H9 (cell line): ENCODE measurements around the gene MRPL30. TPM values are rescaled to one million over a fixed set of nuclear protein-coding genes. Genes with fewer than 3 reads are reported as not detected.

Source experiments
- DNase-seq: peaks from one replicate; pipeline ENCODE4 v3.0.0-alpha.2; 2017
- H2AFZ ChIP-seq: one replicate; pipeline ENCODE4 v1.6.1; 2013; ENCODE audit warnings: mild to moderate bottlenecking, low read length, control low read depth, moderate library complexity
- H2AK5ac ChIP-seq: 2 replicates; pipeline ENCODE4 v1.6.1; 2013; ENCODE audit warnings: low read length, control low read depth, mixed read lengths; ENCODE audit not compliant: insufficient read length
- H2BK120ac ChIP-seq: one replicate; pipeline ENCODE4 v1.6.1; 2013; ENCODE audit warnings: low read depth, mild to moderate bottlenecking, low read length, control low read depth, inconsistent platforms; ENCODE audit not compliant: poor library complexity, severe bottlenecking
- H2BK12ac ChIP-seq: 2 replicates; pipeline ENCODE4 v1.6.1; 2013; ENCODE audit warnings: low read length, control low read depth, mixed read lengths, low read depth; ENCODE audit not compliant: insufficient read length
- H2BK15ac ChIP-seq: 2 replicates; pipeline ENCODE4 v1.6.1; 2013; ENCODE audit warnings: low read depth, low read length, control low read depth
- H2BK20ac ChIP-seq: one replicate; pipeline ENCODE4 v1.6.1; 2013; ENCODE audit warnings: low read depth, mild to moderate bottlenecking, low read length, control low read depth, inconsistent platforms; ENCODE audit not compliant: poor library complexity, severe bottlenecking
- H2BK5ac ChIP-seq: 2 replicates; pipeline ENCODE4 v1.6.1; 2013; ENCODE audit warnings: low read length, control low read depth, mixed read lengths; ENCODE audit not compliant: insufficient read length
- H3K14ac ChIP-seq: 2 replicates; pipeline ENCODE4 v1.6.1; 2013; ENCODE audit warnings: low read length, control low read depth; ENCODE audit not compliant: insufficient read depth
- H3K18ac ChIP-seq: 2 replicates; pipeline ENCODE4 v1.6.1; 2013; ENCODE audit warnings: low read depth, mild to moderate bottlenecking, mixed read lengths, low read length, control low read depth; ENCODE audit not compliant: insufficient read length
- H3K23ac ChIP-seq: 2 replicates; pipeline ENCODE4 v1.6.1; 2013; ENCODE audit warnings: low read length, control low read depth, mixed read lengths, low read depth; ENCODE audit not compliant: insufficient read length
- H3K23me2 ChIP-seq: 2 replicates; pipeline ENCODE4 v1.6.1; 2013; ENCODE audit warnings: low read depth, mild to moderate bottlenecking, mixed read lengths, low read length, control low read depth; ENCODE audit not compliant: insufficient read length, poor library complexity, severe bottlenecking
- H3K27ac ChIP-seq: 2 replicates; pipeline ENCODE4 v1.5.1; 2013; ENCODE audit warnings: low read length, control low read depth, mixed read lengths, low read depth; ENCODE audit not compliant: insufficient read length
- H3K27me3 ChIP-seq: 2 replicates; pipeline ENCODE4 v1.6.1; 2013; ENCODE audit warnings: low read length, control low read depth, inconsistent platforms; ENCODE audit not compliant: insufficient read depth
- H3K4ac ChIP-seq: 2 replicates; pipeline ENCODE4 v1.6.1; 2013; ENCODE audit warnings: low read depth, mild to moderate bottlenecking, control low read depth, inconsistent platforms, low read length, moderate library complexity
- H3K4me1 ChIP-seq: 2 replicates; pipeline ENCODE4 v1.6.1; 2013; ENCODE audit warnings: low read length, control low read depth, inconsistent platforms; ENCODE audit not compliant: insufficient read depth
- H3K4me2 ChIP-seq: 2 replicates; pipeline ENCODE4 v1.6.1; 2013; ENCODE audit warnings: low read length, control low read depth, mixed read lengths; ENCODE audit not compliant: insufficient read length, insufficient read depth
- H3K56ac ChIP-seq: 2 replicates; pipeline ENCODE4 v1.6.1; 2013; ENCODE audit warnings: low read depth, mild to moderate bottlenecking, mixed read lengths, low read length, control low read depth; ENCODE audit not compliant: insufficient read length
- H3K79me1 ChIP-seq: 2 replicates; pipeline ENCODE4 v1.6.1; 2013; ENCODE audit warnings: low read depth, mild to moderate bottlenecking, moderate library complexity, low read length, control low read depth, inconsistent platforms; ENCODE audit not compliant: insufficient read depth, poor library complexity, severe bottlenecking
- H3K79me2 ChIP-seq: 2 replicates; pipeline ENCODE4 v1.6.1; 2013; ENCODE audit warnings: low read length, control low read depth, inconsistent platforms; ENCODE audit not compliant: insufficient read depth
- H3K9ac ChIP-seq: 2 replicates; pipeline ENCODE4 v1.6.1; 2013; ENCODE audit warnings: low read length, control low read depth, mixed read lengths; ENCODE audit not compliant: insufficient read length; ENCODE audit errors: extremely low read depth
- H3K9me3 ChIP-seq: one replicate; pipeline ENCODE4 v1.6.1; 2013; ENCODE audit warnings: low read depth, low read length, inconsistent platforms; ENCODE audit not compliant: control insufficient read depth
- H3T11ph ChIP-seq: one replicate; pipeline ENCODE4 v1.6.1; 2013; ENCODE audit warnings: mild to moderate bottlenecking, low read length, control low read depth, inconsistent platforms
- H4K20me1 ChIP-seq: one replicate; pipeline ENCODE4 v1.6.1; 2013; ENCODE audit not compliant: control insufficient read depth, insufficient read length, insufficient read depth
- H4K5ac ChIP-seq: 2 replicates; pipeline ENCODE4 v1.6.1; 2013; ENCODE audit warnings: low read depth, mild to moderate bottlenecking, mixed read lengths, low read length, control low read depth; ENCODE audit not compliant: insufficient read length
- H4K8ac ChIP-seq: replicated peaks from 2 replicates; pipeline ENCODE4 v1.6.1; 2013; ENCODE audit warnings: low read length, control low read depth, mixed read lengths, low read depth; ENCODE audit not compliant: insufficient read length
- H4K91ac ChIP-seq: 2 replicates; pipeline ENCODE4 v1.6.1; 2013; ENCODE audit warnings: low read depth, mild to moderate bottlenecking, moderate library complexity, mixed read lengths, low read length, control low read depth; ENCODE audit not compliant: insufficient read length
- H3K27ac Mint-ChIP-seq, 3 experiments: 2 replicates in 2 of 3; 3 replicates in 1 of 3; pipeline ENCODE4 v1.8.0; 2020 to 2021; ENCODE audit warnings: mixed read lengths in 3 of 3, mild to moderate bottlenecking in 1 of 3, moderate library complexity in 1 of 3
- H3K27me3 Mint-ChIP-seq: 2 replicates; pipeline ENCODE4 v1.8.0; 2021; ENCODE audit warnings: low read depth, mild to moderate bottlenecking, moderate library complexity, mixed read lengths
- H3K36me3 Mint-ChIP-seq, 3 experiments: 2 replicates in 2 of 3; 3 replicates in 1 of 3; pipeline ENCODE4 v1.8.0; 2020 to 2021; ENCODE audit warnings: low read depth in 3 of 3, mixed read lengths in 3 of 3; ENCODE audit not compliant: insufficient read depth in 1 of 3
- H3K4me1 Mint-ChIP-seq, 2 experiments: 2 replicates each; pipeline ENCODE4 v1.8.0; 2020; ENCODE audit warnings: mixed read lengths in 2 of 2
- H3K4me3 Mint-ChIP-seq, 2 experiments: 2 replicates in 1 of 2; 3 replicates in 1 of 2; pipeline ENCODE4 v1.8.0; 2020 to 2021; ENCODE audit warnings: mild to moderate bottlenecking in 2 of 2, mixed read lengths in 2 of 2, moderate library complexity in 1 of 2
- H3K9me3 Mint-ChIP-seq, 2 experiments: 2 replicates in 1 of 2; 3 replicates in 1 of 2; pipeline ENCODE4 v1.8.0; 2020; ENCODE audit warnings: mild to moderate bottlenecking in 2 of 2, mixed read lengths in 2 of 2, moderate library complexity in 1 of 2
- CTCF ChIP-seq: fragments of 200-600 bp; sonication (generic); conservative IDR thresholded peaks from 3 replicates; pipeline ENCODE4 v1.8.0; 2021; ENCODE audit warnings: antibody characterized with exemption, mild to moderate bottlenecking
- WGBS: extraction: QIAGEN DNeasy Blood & Tissue Kit; methylation state at CpG from one replicate; pipeline ENCODE4 v1.1.7; 2013; ENCODE audit warnings: missing lambda C conversion rate, low lambda C conversion rate, mixed read lengths; ENCODE audit not compliant: insufficient read length; ENCODE audit errors: extremely low coverage; 5-methylcytosine and 5-hydroxymethylcytosine counted together
- total RNA-seq: library from RNA; stranded (reverse); gene quantifications from 2 replicates; pipeline ENCODE4 v1.2.1, GENCODE V29; 2021

MRPL30 gene
- total RNA-seq, 1 experiment from 2014 or later: 50.8 TPM

- no peak for TF ChIP-seq CTCF
- Histone ChIP-seq H4K8ac (no peak within 1 kb of the TSS), H3K79me1 (no peaks in the 10 kb centered on the region), H4K5ac (no peak within 1 kb of the TSS), H3K79me2 (no peaks in the 10 kb centered on the region), H3K4ac (no peak within 1 kb of the TSS), H2BK5ac (no peak within 1 kb of the TSS), H3K4me2 (peak within 1 kb of the TSS; percentile 64), H2BK120ac (no peak within 1 kb of the TSS), H4K91ac (no peak within 1 kb of the TSS), H2AFZ (no peak within 1 kb of the TSS), H3K27ac (no peak within 1 kb of the TSS), H3K14ac (peak within 1 kb of the TSS; percentile 33; the same call in 1 of the 2 replicates), H2AK5ac (no peak within 1 kb of the TSS), H2BK20ac (no peak within 1 kb of the TSS), H3K9me3 (no peaks in the 10 kb centered on the region), H2BK15ac (no peak within 1 kb of the TSS), H3K23me2 (peaks cover 4% of the 10 kb centered on the region), H3K23ac (no peak within 1 kb of the TSS), H4K20me1 (no peaks in the 10 kb centered on the region), H3T11ph (no peak within 1 kb of the TSS), H3K9ac (peak within 1 kb of the TSS; percentile 64), H3K56ac (no peak within 1 kb of the TSS), H3K18ac (peak within 1 kb of the TSS; percentile 24), H3K4me1 (no peaks in the 10 kb centered on the region), H2BK12ac (no peak within 1 kb of the TSS), H3K27me3 (no peaks in the 10 kb centered on the region)
- Mint-ChIP-seq H3K4me3 (peak within 1 kb of the TSS; percentile 91 to 96), H3K4me1 (peaks cover 11 to 13% of the 10 kb centered on the region in 2 experiments), H3K27ac (peak within 1 kb of the TSS; percentile 96 to 98 (median 98)), H3K36me3 (peaks cover 8 to 19% (median 10%) of the 10 kb centered on the region in 3 experiments), H3K27me3 (peaks cover 4% of the 10 kb centered on the region; the same call in 1 of the 2 replicates), H3K9me3 (peaks cover 11 to 18% of the 10 kb centered on the region in 2 experiments)
- WGBS: no CpG with 5 or more reads among the region's 84 CpGs
- DNase-seq: peak; percentile 94
Observed at GRCh38 chr2:99141110-99142108, 39.6 kb upstream of the MRPL30 start, which contains the start of gene C2orf15. Gene C2orf15 (plus strand): TSS chr2:99141707. CDS start chr2:99150559, 8,852 bp downstream.
